Activated naive CD4-positive, alpha-beta T cell treated with anti-CD3 and anti-CD28 coated beads, Interleukin-2, amount 50 U/mL, for 72 hours (primary cell): ENCODE results near the gene GRB14. TPM values are rescaled to one million over a fixed set of nuclear protein-coding genes. Genes with fewer than 3 reads are reported as not detected.
"Not testable (repeated sequence)": the region's sequence is repeated elsewhere in the genome, so short reads cannot be mapped to it uniquely, and the experiment has no call there.

Experiments used
- ATAC-seq, 2 donors: fragments of 150-1000 bp; cut with Tn5 transposase; 2 replicates each; pipeline ENCODE4 v1.10.0; 2021; ENCODE audit warnings: mild to moderate bottlenecking in 2 of 2, moderate library complexity in 2 of 2
- DNase-seq, 2 donors: peaks; one replicate each; pipeline ENCODE4 v3.0.0; 2021 to 2022; ENCODE audit warnings: low spot score in 2 of 2
- H3K27ac Mint-ChIP-seq, 2 donors: one replicate each; pipeline ENCODE4 v1.8.0; 2022; ENCODE audit warnings: mild to moderate bottlenecking in 2 of 2, mixed read lengths in 2 of 2
- H3K36me3 Mint-ChIP-seq, 2 donors: one replicate each; pipeline ENCODE4 v1.8.0; 2022; ENCODE audit warnings: mixed read lengths in 2 of 2
- H3K9me3 Mint-ChIP-seq, 2 donors: one replicate each; pipeline ENCODE4 v1.8.0; 2022; ENCODE audit warnings: mixed read lengths in 2 of 2
- total RNA-seq, 2 donors: library from RNA; stranded (reverse); gene quantifications; one replicate each; pipeline ENCODE4 v1.2.3, GENCODE V29; 2022

The GRB14 gene
- total RNA-seq, 2 donors from 2014 or later: not detected

GRCh38 chr2:164574931-164575330, 46.4 kb downstream of the GRB14 start:
- DNase-seq (no peak), ATAC-seq (no peak)
- Mint-ChIP-seq H3K36me3 (no peaks in the 10 kb centered on the region), H3K9me3 (no peaks in the 10 kb centered on the region), H3K27ac (no peak overlapping the region)

- Mint-ChIP-seq H3K9me3 (no peaks in the 10 kb centered on the region), H3K27ac (no peak overlapping the region), H3K36me3 (no peaks in the 10 kb centered on the region)
- ATAC-seq (no peak), DNase-seq (no peak)
Measured at GRCh38 chr2:164570475-164570874, 50.8 kb downstream of the GRB14 start.

GRCh38 chr2:164569378-164569777, 51.9 kb downstream of the GRB14 start:
- ATAC-seq (no peak), DNase-seq (no peak)
- H3K9me3 Mint-ChIP-seq: no peaks in the 10 kb centered on the region
- no peaks in the 10 kb centered on the region for H3K36me3 Mint-ChIP-seq
- no peak overlapping the region for H3K27ac Mint-ChIP-seq

- Mint-ChIP-seq H3K9me3 (no peaks in the 10 kb centered on the region), H3K27ac (no peak overlapping the region), H3K36me3 (no peaks in the 10 kb centered on the region)
- DNase-seq (no peak), ATAC-seq (no peak)
Measured at GRCh38 chr2:164568317-164568716, 53.0 kb downstream of the GRB14 start.

- ATAC-seq (no peak), DNase-seq (no peak)
- Mint-ChIP-seq H3K9me3 (no peaks in the 10 kb centered on the region), H3K27ac (no peak overlapping the region), H3K36me3 (no peaks in the 10 kb centered on the region)
Measured at GRCh38 chr2:164567335-164567989, 53.8 kb downstream of the GRB14 start.

- H3K36me3 Mint-ChIP-seq: no peaks in the 10 kb centered on the region
- no peak for DNase-seq
- ATAC-seq: no peak
- no peak overlapping the region for H3K27ac Mint-ChIP-seq
- H3K9me3 Mint-ChIP-seq: no peaks in the 10 kb centered on the region
Measured at GRCh38 chr2:164565359-164565758, 55.9 kb downstream of the GRB14 start.

- DNase-seq (no peak), ATAC-seq (no peak)
- no peaks in the 10 kb centered on the region for H3K36me3 Mint-ChIP-seq
- H3K9me3 Mint-ChIP-seq: no peaks in the 10 kb centered on the region
- no peak overlapping the region for H3K27ac Mint-ChIP-seq
Measured at GRCh38 chr2:164562666-164563065, 58.6 kb downstream of the GRB14 start.

GRCh38 chr2:164561991-164562390, 59.3 kb downstream of the GRB14 start:
- H3K9me3 Mint-ChIP-seq: no peaks in the 10 kb centered on the region
- DNase-seq: no peak
- no peak overlapping the region for H3K27ac Mint-ChIP-seq
- ATAC-seq: no peak
- H3K36me3 Mint-ChIP-seq: no peaks in the 10 kb centered on the region

- H3K9me3 Mint-ChIP-seq: no peaks in the 10 kb centered on the region
- no peak overlapping the region for H3K27ac Mint-ChIP-seq
- no peak for DNase-seq
- no peaks in the 10 kb centered on the region for H3K36me3 Mint-ChIP-seq
- no peak for ATAC-seq
Measured at GRCh38 chr2:164561416-164561815, 59.9 kb downstream of the GRB14 start.

GRCh38 chr2:164560902-164561301, 60.4 kb downstream of the GRB14 start:
- ATAC-seq (no peak), DNase-seq (no peak)

GRCh38 chr2:164560181-164560792, 61.0 kb downstream of the GRB14 start:
- Mint-ChIP-seq H3K27ac (no peak overlapping the region), H3K36me3 (no peaks in the 10 kb centered on the region), H3K9me3 (no peaks in the 10 kb centered on the region)
- no peak for DNase-seq
- ATAC-seq: no peak

More at GRCh38 chr2:164560902-164561301, 60.4 kb downstream of the GRB14 start:
- Mint-ChIP-seq H3K27ac (no peak overlapping the region), H3K9me3 (no peaks in the 10 kb centered on the region), H3K36me3 (no peaks in the 10 kb centered on the region)

GRCh38 chr2:164558450-164558849, 62.8 kb downstream of the GRB14 start:
- no peak for ATAC-seq
- H3K36me3 Mint-ChIP-seq: no peaks in the 10 kb centered on the region
- no peak for DNase-seq
- no peak overlapping the region for H3K27ac Mint-ChIP-seq
- H3K9me3 Mint-ChIP-seq: no peaks in the 10 kb centered on the region

GRCh38 chr2:164554487-164554886, 66.8 kb downstream of the GRB14 start:
- H3K27ac Mint-ChIP-seq: no peak overlapping the region
- peaks cover 3 to 9% of the 10 kb centered on the region in 2 donors for H3K9me3 Mint-ChIP-seq
- H3K36me3 Mint-ChIP-seq: no peaks in the 10 kb centered on the region
- ATAC-seq (no peak), DNase-seq (no peak)

- ATAC-seq: no peak
- no peak for DNase-seq
- Mint-ChIP-seq H3K27ac (no peak overlapping the region), H3K9me3 (peaks cover 4 to 9% of the 10 kb centered on the region in 2 donors), H3K36me3 (no peaks in the 10 kb centered on the region)
Measured at GRCh38 chr2:164551519-164551918, 69.8 kb downstream of the GRB14 start.

- H3K27ac Mint-ChIP-seq, ATAC-seq, DNase-seq: not testable (repeated sequence)
Measured at GRCh38 chr2:164549705-164550104, 71.6 kb downstream of the GRB14 start.

GRCh38 chr2:164545484-164545883, 75.8 kb downstream of the GRB14 start:
- no peak for ATAC-seq
- H3K9me3 Mint-ChIP-seq: peaks cover 4 to 9% of the 10 kb centered on the region in 2 donors
- no peak for DNase-seq
- no peaks in the 10 kb centered on the region for H3K36me3 Mint-ChIP-seq
- H3K27ac Mint-ChIP-seq: no peak overlapping the region

More at GRCh38 chr2:164549705-164550104, 71.6 kb downstream of the GRB14 start:
- H3K36me3 Mint-ChIP-seq, H3K9me3 Mint-ChIP-seq: not testable (repeated sequence)

- H3K9me3 Mint-ChIP-seq: peaks cover 0 to 5% of the 10 kb centered on the region in 2 donors
- DNase-seq: no peak
- no peak overlapping the region for H3K27ac Mint-ChIP-seq
- ATAC-seq: no peak
- no peaks in the 10 kb centered on the region for H3K36me3 Mint-ChIP-seq
Measured at GRCh38 chr2:164542581-164543021, 78.7 kb downstream of the GRB14 start.

- ATAC-seq (no peak), DNase-seq (no peak)
- Mint-ChIP-seq H3K36me3 (no peaks in the 10 kb centered on the region), H3K9me3 (no peaks in the 10 kb centered on the region), H3K27ac (no peak overlapping the region)
Measured at GRCh38 chr2:164538240-164538866, 82.9 kb downstream of the GRB14 start.
